Measurements from ENCODE around the gene JARID2.

GRCh38 chr6:15378272-15378671 lies 132.4 kb downstream of the JARID2 start:
- no peak for TF ChIP-seq POLR2A (IDR thresholded peaks at IDR 0.05)
- TF ChIP-seq, protein P1, sequence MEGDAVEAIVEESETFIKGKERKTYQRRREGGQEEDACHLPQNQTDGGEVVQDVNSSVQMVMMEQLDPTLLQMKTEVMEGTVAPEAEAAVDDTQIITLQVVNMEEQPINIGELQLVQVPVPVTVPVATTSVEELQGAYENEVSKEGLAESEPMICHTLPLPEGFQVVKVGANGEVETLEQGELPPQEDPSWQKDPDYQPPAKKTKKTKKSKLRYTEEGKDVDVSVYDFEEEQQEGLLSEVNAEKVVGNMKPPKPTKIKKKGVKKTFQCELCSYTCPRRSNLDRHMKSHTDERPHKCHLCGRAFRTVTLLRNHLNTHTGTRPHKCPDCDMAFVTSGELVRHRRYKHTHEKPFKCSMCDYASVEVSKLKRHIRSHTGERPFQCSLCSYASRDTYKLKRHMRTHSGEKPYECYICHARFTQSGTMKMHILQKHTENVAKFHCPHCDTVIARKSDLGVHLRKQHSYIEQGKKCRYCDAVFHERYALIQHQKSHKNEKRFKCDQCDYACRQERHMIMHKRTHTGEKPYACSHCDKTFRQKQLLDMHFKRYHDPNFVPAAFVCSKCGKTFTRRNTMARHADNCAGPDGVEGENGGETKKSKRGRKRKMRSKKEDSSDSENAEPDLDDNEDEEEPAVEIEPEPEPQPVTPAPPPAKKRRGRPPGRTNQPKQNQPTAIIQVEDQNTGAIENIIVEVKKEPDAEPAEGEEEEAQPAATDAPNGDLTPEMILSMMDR (IDR thresholded peaks at IDR 0.05) = no peak

Measured in heart left ventricle (tissue), 13 donors.